K562 (cell line): ENCODE results near the gene STARD3NL. TPM values are rescaled to one million over a fixed set of nuclear protein-coding genes. Genes with fewer than 3 reads are reported as not detected.
A peak's percentile ranks its signal among the peaks of the same experiment; 100 is the strongest.

Experiments
- PATZ1 ChIP-seq: fragments of 250-450 bp; sonication (Bioruptor Pico); IDR thresholded peaks from 2 replicates; pipeline ENCODE4 v1.5.0; 2020; ENCODE audit warnings: mild to moderate bottlenecking, borderline replicate concordance
- ZKSCAN1 ChIP-seq: fragments of 150-350 bp; IDR thresholded peaks from 2 replicates; pipeline ENCODE4 v1.6.1; 2016; ENCODE audit warnings: low read depth, low read length
- polyA plus RNA-seq, 8 experiments: library from polyadenylated mRNA; depleted of rRNA in 4 of 8; stranded (reverse) in 5 of 8; unstranded in 3 of 8; fragments of >200 nt; fragmentation: Nextera tagmentation in 2 of 8; fragmentation: Illumina TruSeq in 1 of 8; extraction: Ambion mirVana in 2 of 8; extraction: Trizol in 1 of 8; gene quantifications; 2 replicates each; pipeline versions ENCODE4 v1.2.1 to v1.2.3, GENCODE V29; 2011 to 2014; ENCODE audit warnings: inconsistent platforms in 1 of 8, missing spikeins in 1 of 8
- total RNA-seq, 7 experiments: library from RNA; depleted of rRNA in 6 of 7; stranded (reverse); fragments of >200 nt in 6 of 7; fragmentation: Illumina TruSeq in 2 of 7; extraction: Trizol in 2 of 7; gene quantifications; 2 replicates each; pipeline versions ENCODE4 v1.2.1 to v1.2.3, GENCODE V29; 2011 to 2021; ENCODE audit warnings: low replicate concordance in 1 of 7
- TF ChIP-seq, protein P1 (sequence below), 2 experiments: fragments of 450-650 bp; formaldehyde crosslinking in 1 of 2; IDR thresholded peaks; 2 replicates each; pipeline versions ENCODE4 v1.4.0 to v1.6.1; 2014 to 2020; ENCODE audit warnings: mild to moderate bottlenecking in 2 of 2, borderline replicate concordance in 1 of 2, low read depth in 1 of 2

Gene STARD3NL
- total and polyA plus RNA-seq, 9 of the 15 experiments (the other 6 are each of a cell fraction or from before 2014, with no cell fraction given), result 42.2 to 90.0 (median 57.6) TPM

DNA sequence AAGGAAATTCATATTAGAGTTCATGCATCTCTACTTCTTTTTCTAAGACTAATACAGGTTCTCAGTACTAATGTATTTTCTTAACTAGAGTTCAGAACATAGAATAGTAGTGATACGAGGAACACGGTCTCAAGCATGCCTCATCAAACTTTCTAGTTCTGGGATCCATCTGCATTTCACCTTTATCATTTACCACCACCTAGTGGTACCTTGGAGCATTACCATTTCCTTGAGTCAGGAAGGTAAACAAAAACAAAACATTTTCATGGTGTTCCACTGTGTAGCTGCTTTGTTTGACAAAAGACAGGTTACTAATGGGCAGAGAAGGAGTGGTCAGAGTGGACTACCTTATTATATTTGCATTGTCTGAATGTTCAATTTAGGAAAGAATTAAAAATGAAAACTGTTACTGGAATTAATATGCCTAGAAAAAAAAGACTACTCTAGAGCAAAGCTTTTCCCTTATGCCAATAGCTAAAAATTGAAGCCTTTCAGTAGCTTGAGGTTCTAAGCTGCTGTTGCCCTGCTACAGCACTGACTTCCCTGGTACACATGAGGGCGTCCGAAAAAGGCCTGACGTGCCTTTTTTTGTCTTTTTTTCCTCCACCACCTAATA lies 44.5 kb downstream of the STARD3NL start (continued):
- TF ChIP-seq PATZ1 (CRISPR knock-in tag), result no peak
- TF ChIP-seq, protein P1, sequence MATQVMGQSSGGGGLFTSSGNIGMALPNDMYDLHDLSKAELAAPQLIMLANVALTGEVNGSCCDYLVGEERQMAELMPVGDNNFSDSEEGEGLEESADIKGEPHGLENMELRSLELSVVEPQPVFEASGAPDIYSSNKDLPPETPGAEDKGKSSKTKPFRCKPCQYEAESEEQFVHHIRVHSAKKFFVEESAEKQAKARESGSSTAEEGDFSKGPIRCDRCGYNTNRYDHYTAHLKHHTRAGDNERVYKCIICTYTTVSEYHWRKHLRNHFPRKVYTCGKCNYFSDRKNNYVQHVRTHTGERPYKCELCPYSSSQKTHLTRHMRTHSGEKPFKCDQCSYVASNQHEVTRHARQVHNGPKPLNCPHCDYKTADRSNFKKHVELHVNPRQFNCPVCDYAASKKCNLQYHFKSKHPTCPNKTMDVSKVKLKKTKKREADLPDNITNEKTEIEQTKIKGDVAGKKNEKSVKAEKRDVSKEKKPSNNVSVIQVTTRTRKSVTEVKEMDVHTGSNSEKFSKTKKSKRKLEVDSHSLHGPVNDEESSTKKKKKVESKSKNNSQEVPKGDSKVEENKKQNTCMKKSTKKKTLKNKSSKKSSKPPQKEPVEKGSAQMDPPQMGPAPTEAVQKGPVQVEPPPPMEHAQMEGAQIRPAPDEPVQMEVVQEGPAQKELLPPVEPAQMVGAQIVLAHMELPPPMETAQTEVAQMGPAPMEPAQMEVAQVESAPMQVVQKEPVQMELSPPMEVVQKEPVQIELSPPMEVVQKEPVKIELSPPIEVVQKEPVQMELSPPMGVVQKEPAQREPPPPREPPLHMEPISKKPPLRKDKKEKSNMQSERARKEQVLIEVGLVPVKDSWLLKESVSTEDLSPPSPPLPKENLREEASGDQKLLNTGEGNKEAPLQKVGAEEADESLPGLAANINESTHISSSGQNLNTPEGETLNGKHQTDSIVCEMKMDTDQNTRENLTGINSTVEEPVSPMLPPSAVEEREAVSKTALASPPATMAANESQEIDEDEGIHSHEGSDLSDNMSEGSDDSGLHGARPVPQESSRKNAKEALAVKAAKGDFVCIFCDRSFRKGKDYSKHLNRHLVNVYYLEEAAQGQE (IDR thresholded peaks at IDR 0.05; ENCODE audit: borderline replicate concordance), result peak; percentile 80
- TF ChIP-seq, protein P1 (CRISPR knock-in tag; IDR thresholded peaks at IDR 0.05; ENCODE audit: low read depth), result no peak
- no peak for TF ChIP-seq ZKSCAN1
